PC-9 (cell line): Measurements from ENCODE around the gene UBE3A. TPM values are rescaled to one million over a fixed set of nuclear protein-coding genes. Genes with fewer than 3 reads are reported as not detected.

Experiments used
- BruUV-seq: library from RNA; stranded (reverse); fragments of 400-500 nt; replicated peaks from 2 replicates; lab custom pipeline; 2021; lab: Mats Ljungman, UMichigan
- CTCF ChIA-PET: fragments of 300-600 bp; sonication (Branson Sonifier 250); formaldehyde crosslinking; loops from one replicate; lab custom pipeline; 2022; ENCODE audit warnings: antibody characterized with exemption; lab: Charles Lee
- POLR2A ChIA-PET: fragments of 300-600 bp; sonication (Branson Sonifier 250); formaldehyde crosslinking; loops from one replicate; lab custom pipeline; 2022; ENCODE audit warnings: antibody characterized with exemption; ENCODE audit not compliant: unreplicated experiment; lab: Charles Lee
- DNase-seq, 2 experiments: peaks; one replicate each; pipeline versions ENCODE4 v3.0.0 to v3.0.0-alpha.2; 2015 to 2022; ENCODE audit warnings: mixed read lengths in 1 of 2
- H2AFZ ChIP-seq: fragments of 200-600 bp; sonication (generic); 2 replicates; pipeline ENCODE4 v1.8.1; 2017; ENCODE audit warnings: antibody characterized with exemption
- H3F3A ChIP-seq: fragments of 200-600 bp; sonication (generic); 2 replicates; pipeline ENCODE4 v1.8.1; 2017; ENCODE audit warnings: antibody characterized with exemption, mild to moderate bottlenecking, low read depth; ENCODE audit not compliant: insufficient read depth
- H3K27ac ChIP-seq: fragments of 200-600 bp; sonication (generic); 2 replicates; pipeline ENCODE4 v1.6.1; 2016; ENCODE audit warnings: mixed run types
- H3K27me3 ChIP-seq: fragments of 200-600 bp; sonication (generic); 2 replicates; pipeline ENCODE4 v1.6.1; 2016; ENCODE audit warnings: low read depth, mixed run types; ENCODE audit not compliant: insufficient read depth
- H3K36me3 ChIP-seq: fragments of 200-600 bp; sonication (generic); 2 replicates; pipeline ENCODE4 v1.6.1; 2016; ENCODE audit warnings: low read depth, mixed run types
- H3K4me1 ChIP-seq: fragments of 200-600 bp; sonication (generic); replicated peaks from 2 replicates; pipeline ENCODE4 v1.6.1; 2016; ENCODE audit warnings: mixed run types; ENCODE audit not compliant: insufficient read depth
- H3K4me2 ChIP-seq: fragments of 200-600 bp; sonication (generic); 2 replicates; pipeline ENCODE4 v1.6.1; 2017; ENCODE audit warnings: mixed run types
- H3K4me3 ChIP-seq: fragments of 200-600 bp; sonication (generic); 2 replicates; pipeline ENCODE4 v1.6.1; 2016; ENCODE audit warnings: mixed run types
- H3K79me2 ChIP-seq: fragments of 200-600 bp; sonication (generic); 2 replicates; pipeline ENCODE4 v1.6.1; 2017; ENCODE audit warnings: low read depth, mixed run types
- H3K9me2 ChIP-seq: fragments of 200-600 bp; sonication (generic); 2 replicates; pipeline ENCODE4 v1.8.1; 2017; ENCODE audit warnings: mild to moderate bottlenecking; ENCODE audit not compliant: insufficient read depth
- H3K9me3 ChIP-seq: fragments of 200-600 bp; sonication (generic); 2 replicates; pipeline ENCODE4 v1.8.1; 2016; ENCODE audit warnings: low read depth; ENCODE audit not compliant: insufficient read depth
- H4K20me1 ChIP-seq: fragments of 200-600 bp; sonication (generic); 2 replicates; pipeline ENCODE4 v1.8.1; 2017; ENCODE audit not compliant: insufficient read depth
- EZH2 ChIP-seq: fragments of 200-600 bp; sonication (generic); IDR thresholded peaks from 2 replicates; pipeline ENCODE4 v1.8.0; 2017; ENCODE audit warnings: antibody characterized with exemption, low read depth
- intact Hi-C: fragments of 100-400 bp; cut with micrococcal nuclease; formaldehyde crosslinking; loops from one replicate; pipeline ENCODE4 v1.10.0; 2022; ENCODE audit not compliant: unreplicated experiment
- total RNA-seq: library from RNA; stranded (reverse); gene quantifications from 2 replicates; pipeline ENCODE4 v1.2.3, GENCODE V29; 2021
- TF ChIP-seq, protein P1 (sequence below): fragments of 200-600 bp; sonication (generic); conservative IDR thresholded peaks from 2 replicates; pipeline ENCODE4 v1.6.1; 2017; ENCODE audit warnings: mixed run types, antibody characterized with exemption, mild to moderate bottlenecking, moderate library complexity

Gene UBE3A
- total RNA-seq, 1 experiment from 2014 or later, result 65.2 TPM

DNA sequence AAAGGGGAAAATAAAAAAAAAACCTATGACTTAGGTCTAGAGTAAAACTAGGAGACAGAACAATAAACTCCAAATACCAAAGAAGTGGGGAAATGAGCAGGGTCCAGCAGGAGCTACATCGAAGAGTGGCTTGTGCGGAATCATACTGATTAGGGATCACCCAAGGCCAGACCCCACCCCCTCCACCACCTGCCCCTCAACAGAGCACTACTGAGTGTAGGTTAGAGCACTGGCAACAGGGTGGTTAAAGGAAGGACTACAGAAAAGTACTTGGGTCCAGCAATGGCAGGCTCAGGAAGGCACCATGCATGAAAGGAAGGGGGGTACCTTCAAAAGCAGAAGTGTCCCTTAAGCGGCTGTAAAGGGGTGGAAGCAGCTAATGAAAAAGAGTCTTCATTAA is 96.2 kb downstream of the UBE3A start:
- H3K4me2 ChIP-seq, result no peak overlapping the region
- POLR2A ChIA-PET, result no interaction called here
- no peaks in the 10 kb centered on the region for H3K79me2 ChIP-seq
- intact Hi-C loops, result no loop called here
- TF ChIP-seq, protein P1, sequence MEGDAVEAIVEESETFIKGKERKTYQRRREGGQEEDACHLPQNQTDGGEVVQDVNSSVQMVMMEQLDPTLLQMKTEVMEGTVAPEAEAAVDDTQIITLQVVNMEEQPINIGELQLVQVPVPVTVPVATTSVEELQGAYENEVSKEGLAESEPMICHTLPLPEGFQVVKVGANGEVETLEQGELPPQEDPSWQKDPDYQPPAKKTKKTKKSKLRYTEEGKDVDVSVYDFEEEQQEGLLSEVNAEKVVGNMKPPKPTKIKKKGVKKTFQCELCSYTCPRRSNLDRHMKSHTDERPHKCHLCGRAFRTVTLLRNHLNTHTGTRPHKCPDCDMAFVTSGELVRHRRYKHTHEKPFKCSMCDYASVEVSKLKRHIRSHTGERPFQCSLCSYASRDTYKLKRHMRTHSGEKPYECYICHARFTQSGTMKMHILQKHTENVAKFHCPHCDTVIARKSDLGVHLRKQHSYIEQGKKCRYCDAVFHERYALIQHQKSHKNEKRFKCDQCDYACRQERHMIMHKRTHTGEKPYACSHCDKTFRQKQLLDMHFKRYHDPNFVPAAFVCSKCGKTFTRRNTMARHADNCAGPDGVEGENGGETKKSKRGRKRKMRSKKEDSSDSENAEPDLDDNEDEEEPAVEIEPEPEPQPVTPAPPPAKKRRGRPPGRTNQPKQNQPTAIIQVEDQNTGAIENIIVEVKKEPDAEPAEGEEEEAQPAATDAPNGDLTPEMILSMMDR, result no peak
- TF ChIP-seq EZH2, result no peak
- H3K36me3 ChIP-seq, result no peaks in the 10 kb centered on the region
- no peak overlapping the region for H3K27ac ChIP-seq
- no peaks in the 10 kb centered on the region for H3F3A ChIP-seq
- no peak overlapping the region for H3K4me3 ChIP-seq
- DNase-seq, result no peak
- H2AFZ ChIP-seq, result no peak overlapping the region
- no peaks in the 10 kb centered on the region; the same call in 1 of the 2 replicates for H3K9me3 ChIP-seq
- CTCF ChIA-PET, result no interaction called here
- no peaks in the 10 kb centered on the region for H3K9me2 ChIP-seq
- BruUV-seq, result no TSS peak
- 0 out of 2 replicates have a peak, but pooled peaks cover 7% of the 10 kb centered on the region for H3K4me1 ChIP-seq
- H4K20me1 ChIP-seq, result no peaks in the 10 kb centered on the region; the same call in 1 of the 2 replicates
- H3K27me3 ChIP-seq, result no peaks in the 10 kb centered on the region

DNA sequence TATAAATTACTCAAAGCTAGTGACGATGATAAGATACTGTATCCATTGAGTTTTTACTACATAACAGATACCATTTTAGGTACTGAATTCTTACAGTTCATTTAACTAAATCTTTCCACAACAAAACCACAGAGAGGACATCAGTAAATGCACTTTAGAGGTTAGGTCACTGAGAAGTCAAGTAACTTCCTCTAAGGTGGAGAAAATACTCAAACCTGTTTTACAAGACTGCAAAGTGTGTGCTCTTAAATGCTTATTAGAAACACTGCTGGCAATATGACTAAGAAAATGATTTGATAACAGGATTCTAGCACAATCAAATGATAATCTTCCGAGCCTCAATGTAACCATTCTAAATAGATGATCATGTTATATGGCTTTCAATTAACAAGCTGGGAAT is 99.4 kb downstream of the UBE3A start:
- H3K27ac ChIP-seq, result no peak overlapping the region
- no peaks in the 10 kb centered on the region for H3K36me3 ChIP-seq
- H4K20me1 ChIP-seq, result no peaks in the 10 kb centered on the region
- intact Hi-C loops, result no loop called here
- H3K27me3 ChIP-seq, result no peaks in the 10 kb centered on the region
- DNase-seq, result peak in 1 of 2 experiments; percentile 62
- no peaks in the 10 kb centered on the region for H3F3A ChIP-seq
- no peaks in the 10 kb centered on the region for H3K9me3 ChIP-seq
- CTCF ChIA-PET, result no interaction called here
- no peaks in the 10 kb centered on the region for H3K9me2 ChIP-seq
- H3K4me2 ChIP-seq, result no peak overlapping the region
- H3K4me3 ChIP-seq, result no peak overlapping the region
- POLR2A ChIA-PET, result no interaction called here
- no peak overlapping the region for H2AFZ ChIP-seq
- TF ChIP-seq, protein P1, result no peak
- 0 out of 2 replicates have a peak, but pooled peaks cover 7% of the 10 kb centered on the region for H3K4me1 ChIP-seq
- BruUV-seq, result no TSS peak
- no peaks in the 10 kb centered on the region for H3K79me2 ChIP-seq

DNA sequence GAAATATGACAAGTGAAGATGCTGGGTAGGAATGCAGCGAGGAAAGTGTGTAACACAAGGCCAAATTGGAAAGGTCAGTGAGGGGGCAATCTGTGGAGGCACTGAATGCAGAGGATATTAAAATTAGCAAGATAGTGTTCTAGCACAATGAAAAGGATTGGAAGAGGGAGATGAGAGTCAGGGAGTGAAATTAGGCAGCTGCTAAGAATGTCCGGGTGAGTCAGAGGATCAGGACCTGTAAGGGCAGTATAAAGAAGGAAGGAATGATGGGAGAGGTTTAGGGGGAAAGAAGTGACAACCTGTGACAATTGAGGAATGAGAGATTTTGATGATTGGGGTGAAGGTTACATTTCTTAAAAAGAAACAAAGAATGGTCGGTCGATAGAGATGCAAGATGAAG is 103.5 kb downstream of the UBE3A start:
- no peak overlapping the region for H3K4me2 ChIP-seq
- H2AFZ ChIP-seq, result no peak overlapping the region
- TF ChIP-seq, protein P1, result no peak
- no peak for TF ChIP-seq EZH2
- 0 out of 2 replicates have a peak, but pooled peaks cover 7% of the 10 kb centered on the region for H3K4me1 ChIP-seq
- H3K36me3 ChIP-seq, result no peaks in the 10 kb centered on the region
- DNase-seq, result no peak
- no peaks in the 10 kb centered on the region for H3K79me2 ChIP-seq
- no peaks in the 10 kb centered on the region for H3K27me3 ChIP-seq
- BruUV-seq, result no TSS peak
- no peaks in the 10 kb centered on the region for H4K20me1 ChIP-seq
- CTCF ChIA-PET, result no interaction called here
- H3F3A ChIP-seq, result no peaks in the 10 kb centered on the region
- H3K27ac ChIP-seq, result no peak overlapping the region
- POLR2A ChIA-PET, result no interaction called here
- no peaks in the 10 kb centered on the region for H3K9me3 ChIP-seq
- H3K9me2 ChIP-seq, result no peaks in the 10 kb centered on the region
- no peak overlapping the region for H3K4me3 ChIP-seq
- intact Hi-C loops, result no loop called here
